ENCODE results near the gene FANCG.

GRCh38 chr9:35112257-35113020, 32.7 kb upstream of the FANCG start:
- TF ChIP-seq EZH2 (IDR thresholded peaks at IDR 0.05; ENCODE audit: borderline replicate concordance, insufficient read depth, low read depth, low read length, poor library complexity, severe bottlenecking) (no peak), CTCF (IDR thresholded peaks at IDR 0.05) (no peak)
